Measurements from ENCODE around the gene TMEFF1. TPM values are rescaled to one million over a fixed set of nuclear protein-coding genes. Genes with fewer than 3 reads are reported as not detected.

Gene TMEFF1
- total RNA-seq, 1 experiment from 2014 or later = 3.3 TPM

DNA sequence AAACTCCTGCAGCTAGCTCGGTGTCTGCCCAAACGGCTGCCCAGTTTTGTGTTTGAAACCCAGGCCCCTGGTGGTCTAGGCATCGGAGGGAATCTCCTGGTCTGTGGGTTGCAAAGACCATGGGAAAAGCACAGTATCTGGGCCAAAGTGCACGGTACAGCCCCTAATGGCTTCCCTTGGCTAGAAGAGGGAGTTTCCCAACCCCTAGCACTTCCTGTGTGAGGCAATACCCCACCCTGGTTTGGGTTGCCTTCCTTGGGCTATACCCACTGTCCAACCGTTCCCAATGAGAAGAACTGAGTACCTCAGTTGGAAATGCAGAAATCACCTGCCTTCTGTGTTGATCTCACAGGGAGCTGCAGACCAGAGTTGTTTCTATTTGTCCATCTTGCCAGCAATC lies 146.7 kb downstream of the TMEFF1 start:
- no peaks in the 10 kb centered on the region for H3K27me3 ChIP-seq (ENCODE audit: insufficient read depth, low read length)
- no peaks in the 10 kb centered on the region for H3K9me2 ChIP-seq (ENCODE audit: insufficient read depth)
- no peaks in the 10 kb centered on the region for H3K79me2 ChIP-seq (ENCODE audit: insufficient read depth, low read length)
- H3K4me1 ChIP-seq (ENCODE audit: control insufficient read depth in 1 of 2, insufficient read depth in 2 of 2, low read length in 2 of 2) = no peaks in the 10 kb centered on the region
- no peaks in the 10 kb centered on the region for H4K20me1 ChIP-seq (ENCODE audit: insufficient read depth)
- no peak overlapping the region for H3K4me2 ChIP-seq (ENCODE audit: low read length)
- TF ChIP-seq YY1 (IDR thresholded peaks at IDR 0.05; ENCODE audit: extremely low read depth, insufficient replicate concordance, low read depth, low read length) (no peak), SP1 (IDR thresholded peaks at IDR 0.05; ENCODE audit: low read depth) (no peak), ZFX (IDR thresholded peaks at IDR 0.05) (no peak), ELF1 (IDR thresholded peaks at IDR 0.05; ENCODE audit: borderline replicate concordance, low read depth) (no peak), POLR2AphosphoS5 (IDR thresholded peaks at IDR 0.05; ENCODE audit: low read depth, low read length) (no peak), FOSL1 (IDR thresholded peaks at IDR 0.05; ENCODE audit: low read depth) (no peak), SRF (IDR thresholded peaks at IDR 0.05; ENCODE audit: low read depth) (no peak), ZNF274 (IDR thresholded peaks at IDR 0.05; ENCODE audit: low read depth, low read length) (no peak)
- TF ChIP-seq, protein P1, sequence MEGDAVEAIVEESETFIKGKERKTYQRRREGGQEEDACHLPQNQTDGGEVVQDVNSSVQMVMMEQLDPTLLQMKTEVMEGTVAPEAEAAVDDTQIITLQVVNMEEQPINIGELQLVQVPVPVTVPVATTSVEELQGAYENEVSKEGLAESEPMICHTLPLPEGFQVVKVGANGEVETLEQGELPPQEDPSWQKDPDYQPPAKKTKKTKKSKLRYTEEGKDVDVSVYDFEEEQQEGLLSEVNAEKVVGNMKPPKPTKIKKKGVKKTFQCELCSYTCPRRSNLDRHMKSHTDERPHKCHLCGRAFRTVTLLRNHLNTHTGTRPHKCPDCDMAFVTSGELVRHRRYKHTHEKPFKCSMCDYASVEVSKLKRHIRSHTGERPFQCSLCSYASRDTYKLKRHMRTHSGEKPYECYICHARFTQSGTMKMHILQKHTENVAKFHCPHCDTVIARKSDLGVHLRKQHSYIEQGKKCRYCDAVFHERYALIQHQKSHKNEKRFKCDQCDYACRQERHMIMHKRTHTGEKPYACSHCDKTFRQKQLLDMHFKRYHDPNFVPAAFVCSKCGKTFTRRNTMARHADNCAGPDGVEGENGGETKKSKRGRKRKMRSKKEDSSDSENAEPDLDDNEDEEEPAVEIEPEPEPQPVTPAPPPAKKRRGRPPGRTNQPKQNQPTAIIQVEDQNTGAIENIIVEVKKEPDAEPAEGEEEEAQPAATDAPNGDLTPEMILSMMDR (IDR thresholded peaks at IDR 0.05 in 2 of 3, conservative IDR thresholded peaks at IDR 0.05 in 1 of 3; ENCODE audit: borderline replicate concordance in 1 of 3, insufficient read depth in 1 of 3, low read depth in 2 of 3, low read length in 2 of 3) = no peak
- TF ChIP-seq, protein P2, sequence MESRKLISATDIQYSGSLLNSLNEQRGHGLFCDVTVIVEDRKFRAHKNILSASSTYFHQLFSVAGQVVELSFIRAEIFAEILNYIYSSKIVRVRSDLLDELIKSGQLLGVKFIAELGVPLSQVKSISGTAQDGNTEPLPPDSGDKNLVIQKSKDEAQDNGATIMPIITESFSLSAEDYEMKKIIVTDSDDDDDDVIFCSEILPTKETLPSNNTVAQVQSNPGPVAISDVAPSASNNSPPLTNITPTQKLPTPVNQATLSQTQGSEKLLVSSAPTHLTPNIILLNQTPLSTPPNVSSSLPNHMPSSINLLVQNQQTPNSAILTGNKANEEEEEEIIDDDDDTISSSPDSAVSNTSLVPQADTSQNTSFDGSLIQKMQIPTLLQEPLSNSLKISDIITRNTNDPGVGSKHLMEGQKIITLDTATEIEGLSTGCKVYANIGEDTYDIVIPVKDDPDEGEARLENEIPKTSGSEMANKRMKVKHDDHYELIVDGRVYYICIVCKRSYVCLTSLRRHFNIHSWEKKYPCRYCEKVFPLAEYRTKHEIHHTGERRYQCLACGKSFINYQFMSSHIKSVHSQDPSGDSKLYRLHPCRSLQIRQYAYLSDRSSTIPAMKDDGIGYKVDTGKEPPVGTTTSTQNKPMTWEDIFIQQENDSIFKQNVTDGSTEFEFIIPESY (IDR thresholded peaks at IDR 0.05; ENCODE audit: extremely low read depth, insufficient replicate concordance, low read length) = no peak
- TF ChIP-seq, protein P3, sequence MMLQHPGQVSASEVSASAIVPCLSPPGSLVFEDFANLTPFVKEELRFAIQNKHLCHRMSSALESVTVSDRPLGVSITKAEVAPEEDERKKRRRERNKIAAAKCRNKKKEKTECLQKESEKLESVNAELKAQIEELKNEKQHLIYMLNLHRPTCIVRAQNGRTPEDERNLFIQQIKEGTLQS (IDR thresholded peaks at IDR 0.05) = no peak
- TF ChIP-seq, protein P4, sequence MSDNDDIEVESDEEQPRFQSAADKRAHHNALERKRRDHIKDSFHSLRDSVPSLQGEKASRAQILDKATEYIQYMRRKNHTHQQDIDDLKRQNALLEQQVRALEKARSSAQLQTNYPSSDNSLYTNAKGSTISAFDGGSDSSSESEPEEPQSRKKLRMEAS (IDR thresholded peaks at IDR 0.05) = no peak
- TF ChIP-seq, protein P5, sequence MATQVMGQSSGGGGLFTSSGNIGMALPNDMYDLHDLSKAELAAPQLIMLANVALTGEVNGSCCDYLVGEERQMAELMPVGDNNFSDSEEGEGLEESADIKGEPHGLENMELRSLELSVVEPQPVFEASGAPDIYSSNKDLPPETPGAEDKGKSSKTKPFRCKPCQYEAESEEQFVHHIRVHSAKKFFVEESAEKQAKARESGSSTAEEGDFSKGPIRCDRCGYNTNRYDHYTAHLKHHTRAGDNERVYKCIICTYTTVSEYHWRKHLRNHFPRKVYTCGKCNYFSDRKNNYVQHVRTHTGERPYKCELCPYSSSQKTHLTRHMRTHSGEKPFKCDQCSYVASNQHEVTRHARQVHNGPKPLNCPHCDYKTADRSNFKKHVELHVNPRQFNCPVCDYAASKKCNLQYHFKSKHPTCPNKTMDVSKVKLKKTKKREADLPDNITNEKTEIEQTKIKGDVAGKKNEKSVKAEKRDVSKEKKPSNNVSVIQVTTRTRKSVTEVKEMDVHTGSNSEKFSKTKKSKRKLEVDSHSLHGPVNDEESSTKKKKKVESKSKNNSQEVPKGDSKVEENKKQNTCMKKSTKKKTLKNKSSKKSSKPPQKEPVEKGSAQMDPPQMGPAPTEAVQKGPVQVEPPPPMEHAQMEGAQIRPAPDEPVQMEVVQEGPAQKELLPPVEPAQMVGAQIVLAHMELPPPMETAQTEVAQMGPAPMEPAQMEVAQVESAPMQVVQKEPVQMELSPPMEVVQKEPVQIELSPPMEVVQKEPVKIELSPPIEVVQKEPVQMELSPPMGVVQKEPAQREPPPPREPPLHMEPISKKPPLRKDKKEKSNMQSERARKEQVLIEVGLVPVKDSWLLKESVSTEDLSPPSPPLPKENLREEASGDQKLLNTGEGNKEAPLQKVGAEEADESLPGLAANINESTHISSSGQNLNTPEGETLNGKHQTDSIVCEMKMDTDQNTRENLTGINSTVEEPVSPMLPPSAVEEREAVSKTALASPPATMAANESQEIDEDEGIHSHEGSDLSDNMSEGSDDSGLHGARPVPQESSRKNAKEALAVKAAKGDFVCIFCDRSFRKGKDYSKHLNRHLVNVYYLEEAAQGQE (IDR thresholded peaks at IDR 0.05; ENCODE audit: low read depth) = no peak
- H3K36me3 ChIP-seq (ENCODE audit: control insufficient read depth in 1 of 2, insufficient read depth in 2 of 2, low read length in 2 of 2) = no peaks in the 10 kb centered on the region
- intact Hi-C loops (cut with micrococcal nuclease) = loop anchor here (10.0 kb wide), 1 partner anchor 335 kb away; no protein-coding TSS in a partner anchor
- ChIA-PET CTCF (interaction anchor here (0.6 kb wide), 1 partner anchor 695 kb away, joined by 4 read pairs; no protein-coding TSS in a partner anchor), RAD21 (ENCODE audit: low non-redundant PET in 1 of 2, low total read pairs in 2 of 2, uncharacterized antibody in 2 of 2, unreplicated experiment in 2 of 2) (no interaction called here), POLR2A (no interaction called here)
- H3K27ac ChIP-seq (ENCODE audit: low read depth, low read length) = no peak overlapping the region
- ATAC-seq (no peak), DNase-seq (ENCODE audit: low read depth, low spot score) (no peak)
- BruUV-seq (replicated peaks) = no TSS peak
- H3K9me3 ChIP-seq (ENCODE audit: control insufficient read depth in 1 of 2, insufficient read depth in 1 of 2, low read depth in 1 of 2, low read length in 2 of 2) = no peaks in the 10 kb centered on the region
- H2AFZ ChIP-seq (ENCODE audit: low read depth, low read length, poor library complexity, severe bottlenecking) = no peak overlapping the region
- H3K4me3 ChIP-seq (replicated peaks in 1 of 2; ENCODE audit: low read depth in 1 of 2, low read length in 2 of 2) = no peak overlapping the region
- no peak overlapping the region for H3K9ac ChIP-seq (ENCODE audit: low read length)

All from HCT116 (cell line).